HG02571 (cell line): ENCODE results near the gene SLC9B1.
"Not testable (repeated sequence)": the region's sequence is repeated elsewhere in the genome, so short reads cannot be mapped to it uniquely, and the experiment has no call there.

Source experiments
- ATAC-seq: cut with Tn5 transposase; IDR thresholded peaks from one replicate; pipeline ENCODE4 v1.9.1; 2021; ENCODE audit warnings: mild to moderate bottlenecking, moderate library complexity; ENCODE audit not compliant: unreplicated experiment

Gene SLC9B1

DNA sequence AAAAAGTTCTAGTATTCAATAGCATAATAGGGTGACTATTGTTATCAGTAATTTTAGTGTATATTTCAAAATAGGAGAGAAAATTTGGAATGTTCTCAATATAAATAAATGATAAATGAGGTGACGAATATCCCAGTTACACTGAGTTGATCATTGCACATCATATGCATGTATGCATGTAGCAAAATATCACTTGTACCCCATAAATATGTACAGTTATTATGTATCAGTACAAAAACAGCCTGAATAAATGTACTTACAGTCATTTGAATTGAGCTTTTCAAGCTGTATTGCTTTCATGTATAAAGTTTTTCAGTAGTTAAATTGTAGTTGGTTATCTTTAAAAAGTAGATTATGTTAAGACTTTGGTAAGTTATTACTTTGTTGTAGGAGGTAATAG is 138.2 kb downstream of the SLC9B1 start:
- no peak for ATAC-seq

DNA sequence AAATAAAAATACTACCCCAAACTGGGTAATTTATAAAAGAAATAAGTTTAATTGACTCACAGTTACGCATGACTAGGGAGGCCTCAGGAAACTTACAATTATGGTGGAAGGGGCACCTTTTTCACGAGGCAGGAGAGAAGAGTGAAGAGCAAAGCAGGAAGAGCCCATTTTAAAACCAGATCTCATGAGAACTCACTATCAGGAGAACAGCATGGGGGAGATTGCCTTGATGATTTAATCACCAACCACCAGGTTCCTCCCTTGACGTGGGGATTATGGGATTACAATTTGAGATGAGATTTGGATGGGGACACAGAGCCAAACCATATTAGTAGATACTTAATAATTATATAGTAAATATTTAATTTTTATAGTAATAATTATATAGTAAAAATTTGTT is 140.6 kb downstream of the SLC9B1 start:
- no peak for ATAC-seq

DNA sequence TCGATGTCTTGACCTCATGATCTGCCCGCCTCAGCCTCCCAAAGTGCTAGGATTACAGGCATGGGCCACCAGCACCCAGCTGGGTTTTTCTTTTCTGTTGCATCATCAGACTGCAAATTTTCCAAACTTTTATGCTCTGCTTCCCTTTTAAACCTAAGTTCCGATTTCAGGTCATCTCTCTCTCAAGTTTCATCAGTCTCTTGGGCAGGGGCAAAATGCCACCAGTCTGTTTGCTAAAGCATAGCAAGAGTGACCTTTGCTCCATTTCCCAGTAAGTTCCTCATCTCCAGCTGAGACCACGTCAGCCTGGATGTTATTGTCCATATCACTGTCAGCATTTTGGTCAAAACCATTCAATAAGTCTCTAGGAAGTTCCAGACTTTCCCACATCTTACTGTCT is 141.2 kb downstream of the SLC9B1 start:
- ATAC-seq = not testable (repeated sequence)

DNA sequence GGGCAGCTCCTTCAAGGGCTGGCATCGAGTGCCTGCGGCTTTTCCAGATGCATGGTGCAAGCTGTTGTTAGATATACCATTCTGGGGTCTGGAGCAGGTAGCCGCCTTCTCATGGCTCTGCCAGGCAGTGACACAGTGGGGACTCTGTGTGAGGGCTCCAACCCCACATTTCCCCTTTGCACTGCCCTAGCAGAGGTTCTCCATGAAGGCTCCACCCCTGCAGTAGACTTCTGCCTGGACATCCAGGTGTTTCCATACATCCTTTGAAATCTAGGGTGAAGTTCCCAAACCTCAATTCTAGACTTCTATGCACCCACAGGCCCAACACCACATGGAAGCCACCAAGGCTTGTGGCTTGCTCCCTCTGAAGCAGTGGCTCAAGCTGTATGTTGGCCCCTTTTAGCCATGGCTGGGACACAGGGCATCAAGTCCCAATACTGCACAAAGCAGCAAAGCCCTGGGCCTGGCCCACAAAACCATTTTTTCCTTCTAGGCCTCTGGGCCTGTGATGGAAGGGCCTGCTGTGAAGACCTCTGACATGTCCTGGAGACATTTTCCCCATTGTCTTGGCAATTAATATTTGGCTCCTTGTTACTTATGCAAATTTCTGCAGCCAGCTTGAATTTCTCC is 141.9 kb downstream of the SLC9B1 start:
- ATAC-seq = not testable (repeated sequence)

DNA sequence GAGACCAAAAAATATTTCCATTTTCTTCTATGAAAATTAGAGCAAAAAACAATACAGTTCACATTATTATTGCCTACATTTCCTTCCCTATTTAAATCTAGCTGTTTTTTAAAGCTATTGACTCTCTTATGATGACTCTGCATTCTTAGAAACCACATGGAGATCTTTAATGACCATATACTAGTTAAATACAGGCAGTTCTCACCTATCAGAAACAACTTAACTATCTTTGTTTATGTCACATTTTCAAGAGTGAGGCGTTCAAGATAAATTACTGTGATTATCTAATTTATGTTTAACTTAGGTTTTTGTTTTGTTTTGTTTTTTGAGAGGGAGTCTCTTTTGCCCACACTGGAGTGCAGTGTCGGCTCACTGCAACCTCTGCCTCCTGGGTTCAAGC is 147.7 kb downstream of the SLC9B1 start:
- ATAC-seq = no peak

DNA sequence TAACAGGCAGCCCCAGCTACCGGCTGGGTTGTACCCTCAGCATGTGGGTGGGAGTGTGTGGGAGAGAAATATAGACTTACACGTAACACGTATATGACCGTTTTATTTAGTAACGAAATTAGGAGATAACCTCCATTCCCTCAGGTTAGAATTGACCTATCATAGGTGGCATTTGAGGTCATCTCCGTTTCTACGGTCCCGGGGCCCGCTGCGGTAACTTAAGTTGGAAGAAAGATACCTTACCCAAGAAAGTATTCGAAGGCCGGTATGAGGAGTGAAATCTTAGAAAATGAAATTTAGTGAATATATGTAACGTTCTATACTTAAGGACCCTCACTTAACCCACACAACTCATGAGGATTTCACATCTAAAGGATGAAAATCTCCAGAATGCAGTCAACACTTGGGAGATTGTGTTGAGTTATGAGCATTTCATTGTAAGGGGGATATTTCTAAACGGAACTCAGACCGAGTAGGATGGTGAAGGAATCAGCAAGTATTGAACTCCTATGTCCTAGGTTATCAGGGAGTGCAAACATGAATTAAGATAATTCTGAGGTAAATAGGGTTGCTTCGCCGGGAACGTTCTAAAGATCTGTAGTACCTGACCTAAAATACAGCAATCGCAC is 149.8 kb downstream of the SLC9B1 start:
- ATAC-seq = peak; percentile 23

DNA sequence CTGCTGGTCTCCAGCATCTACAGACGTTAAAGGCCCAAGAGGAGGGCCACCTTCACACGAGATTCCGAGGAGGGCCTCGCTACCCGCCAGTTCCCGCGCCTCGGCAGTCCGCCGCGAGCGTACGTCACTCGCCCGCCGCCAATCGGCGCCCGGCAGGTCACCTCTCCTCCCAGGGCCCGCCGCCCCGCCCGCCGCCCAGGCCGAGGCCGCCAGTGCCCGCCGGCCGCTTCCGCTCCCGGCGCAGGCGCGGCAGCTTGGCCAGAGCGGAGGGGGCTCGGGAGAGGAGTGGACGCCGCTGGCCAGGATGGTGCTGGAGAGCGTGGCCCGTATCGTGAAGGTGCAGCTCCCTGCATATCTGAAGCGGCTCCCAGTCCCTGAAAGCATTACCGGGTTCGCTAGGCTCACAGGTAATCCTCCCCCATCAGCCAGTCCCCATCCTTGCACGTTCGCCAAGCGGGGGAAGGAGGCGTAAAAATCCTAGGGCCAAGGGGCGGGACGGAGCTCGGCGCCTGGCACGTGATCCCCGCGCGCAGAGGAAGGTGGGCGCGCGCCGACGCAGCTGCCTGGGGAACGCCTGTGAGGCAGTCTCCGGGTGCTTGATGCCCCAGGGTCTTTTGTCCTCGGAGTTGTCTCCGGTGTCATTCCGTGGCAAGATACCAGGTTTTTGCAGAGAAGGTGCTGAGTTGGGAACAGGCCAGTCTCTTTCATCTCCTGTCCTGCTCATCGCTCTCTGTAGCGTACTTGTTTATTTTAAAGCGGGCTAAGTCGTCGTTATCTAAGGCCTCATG is 150.5 kb downstream of the SLC9B1 start, which contains the start of gene CISD2:
TSS of gene CISD2 (plus strand) at position 212 of the 788 bp plus-strand sequence. CDS start at position 305, 93 bp downstream.
- ATAC-seq = peak; percentile 82

DNA sequence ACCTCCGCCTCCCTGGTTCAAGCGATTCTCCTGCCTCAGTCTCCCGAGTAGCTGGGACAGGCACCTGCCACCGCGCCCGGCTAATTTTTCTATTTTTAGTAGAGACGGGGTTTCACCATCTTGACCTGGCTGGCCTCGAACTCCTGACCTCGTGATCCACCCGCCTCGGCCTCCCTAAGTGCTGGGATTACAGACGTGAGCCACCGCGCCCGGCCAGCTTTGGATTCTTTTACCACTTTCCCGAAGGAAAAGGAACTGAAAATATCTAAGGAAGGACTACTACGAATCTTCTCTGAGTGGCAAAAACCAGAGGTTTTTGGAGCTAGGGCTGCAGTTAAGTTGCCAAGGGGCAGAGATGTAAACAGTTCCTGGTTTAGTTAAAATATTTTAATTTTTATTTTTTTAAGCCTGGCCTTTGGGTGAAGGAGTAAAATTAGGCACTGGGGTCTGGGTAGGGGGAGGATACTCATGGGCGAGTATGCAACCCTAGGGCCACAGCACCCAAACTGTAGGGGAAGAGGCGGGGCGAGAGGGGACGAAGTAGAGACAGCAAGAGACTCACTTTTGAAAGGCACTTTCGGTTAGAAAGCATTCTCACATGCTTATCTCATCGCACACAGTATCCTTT is 151.2 kb downstream of the SLC9B1 start:
- ATAC-seq = peak; percentile 50

DNA sequence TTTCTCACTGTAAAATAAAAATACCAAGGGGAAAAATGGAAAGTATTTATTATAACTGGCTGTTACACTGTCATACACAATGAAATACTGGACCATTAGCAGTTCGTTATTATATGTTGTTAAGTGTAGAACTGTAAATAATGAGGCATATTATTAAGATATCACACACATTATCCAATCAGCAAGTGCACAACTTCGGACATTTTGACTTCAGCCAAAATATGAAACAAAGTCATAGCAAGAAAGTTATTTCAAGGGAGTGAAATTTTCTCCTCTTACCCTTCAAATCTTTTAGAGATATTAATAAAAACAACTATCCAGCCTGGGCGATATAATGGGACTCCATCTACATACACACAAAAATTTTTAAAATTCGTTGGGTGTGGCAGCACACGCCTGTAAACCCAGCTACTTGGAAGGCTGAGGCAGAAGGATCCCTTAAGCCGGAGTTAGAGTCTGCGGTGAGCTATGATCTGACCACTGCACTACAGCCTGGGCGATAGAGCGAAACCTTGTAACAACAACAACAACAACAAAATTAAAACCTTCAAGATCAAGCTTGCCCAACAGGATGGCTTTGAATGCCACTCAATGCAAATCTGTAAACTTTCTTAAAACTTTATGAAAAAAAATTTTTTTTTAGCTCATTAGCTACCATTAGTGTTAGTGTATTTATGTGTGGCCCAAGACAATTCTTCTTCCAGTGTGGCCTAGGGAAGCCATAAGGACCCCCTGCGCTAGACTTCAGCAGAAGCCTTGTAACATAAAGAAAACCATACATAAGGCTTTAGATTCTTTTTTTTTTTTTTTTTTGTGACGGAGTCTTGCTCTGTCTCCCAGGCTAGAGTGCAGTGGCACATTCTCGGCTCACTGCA is 152.0 kb downstream of the SLC9B1 start:
- ATAC-seq = no peak

DNA sequence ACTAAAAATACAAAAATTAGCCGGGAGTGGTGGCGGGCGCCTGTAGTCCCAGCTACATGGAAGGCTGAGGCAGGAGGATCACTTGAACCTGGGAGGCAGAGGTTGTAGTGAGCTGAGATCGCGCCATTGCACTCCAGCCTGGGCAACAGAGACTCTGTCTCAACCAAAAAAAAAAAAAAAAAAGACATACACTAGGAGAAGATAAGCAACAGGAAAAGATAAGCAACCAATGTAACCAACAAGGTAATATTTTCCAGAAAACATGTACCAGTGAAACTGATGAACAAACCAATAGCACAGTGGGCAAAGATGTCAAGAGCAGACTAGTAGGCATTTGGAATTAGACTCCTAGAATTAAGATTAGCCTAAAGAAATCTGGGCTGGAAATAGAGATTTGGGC is 154.2 kb downstream of the SLC9B1 start:
- ATAC-seq = not testable (repeated sequence)

DNA sequence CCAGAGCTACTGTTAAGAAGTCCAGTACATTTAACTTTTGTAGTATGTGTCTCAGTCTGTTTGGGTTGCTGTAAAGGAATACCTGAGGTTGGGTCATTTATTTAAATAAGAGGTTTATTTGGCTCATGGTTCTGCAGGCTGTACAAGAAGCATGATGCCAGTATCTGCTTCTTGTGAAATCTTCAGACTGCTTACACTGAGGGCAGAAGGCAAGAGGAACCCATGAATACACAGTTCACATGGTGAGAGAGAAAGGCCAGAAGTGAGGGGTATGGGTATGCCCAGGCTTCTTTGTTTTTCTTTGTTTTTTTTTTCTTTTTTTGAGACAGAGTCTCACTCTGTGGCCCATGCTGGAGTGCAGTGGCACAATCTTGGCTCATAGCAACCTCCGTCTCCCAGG is 156.8 kb downstream of the SLC9B1 start:
- no peak for ATAC-seq

DNA sequence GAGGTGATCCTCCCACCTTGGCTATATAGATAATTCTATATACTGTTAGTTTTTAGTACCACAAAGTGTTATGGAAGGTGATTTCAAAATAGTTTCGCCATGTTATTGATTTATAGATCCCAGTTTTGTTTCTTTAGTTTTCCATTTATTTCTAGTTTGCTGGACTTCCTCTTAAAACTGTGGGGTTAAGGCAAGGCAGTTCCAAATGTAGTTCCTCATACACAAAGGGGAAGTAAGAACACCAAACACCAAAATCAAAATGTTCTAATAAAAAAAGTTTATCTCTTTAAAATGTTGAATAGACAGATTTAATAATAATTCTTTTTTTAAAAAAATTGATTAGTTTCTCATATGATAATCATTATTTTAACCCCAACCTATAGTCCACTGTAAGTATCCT is 157.5 kb downstream of the SLC9B1 start:
- ATAC-seq = no peak

DNA sequence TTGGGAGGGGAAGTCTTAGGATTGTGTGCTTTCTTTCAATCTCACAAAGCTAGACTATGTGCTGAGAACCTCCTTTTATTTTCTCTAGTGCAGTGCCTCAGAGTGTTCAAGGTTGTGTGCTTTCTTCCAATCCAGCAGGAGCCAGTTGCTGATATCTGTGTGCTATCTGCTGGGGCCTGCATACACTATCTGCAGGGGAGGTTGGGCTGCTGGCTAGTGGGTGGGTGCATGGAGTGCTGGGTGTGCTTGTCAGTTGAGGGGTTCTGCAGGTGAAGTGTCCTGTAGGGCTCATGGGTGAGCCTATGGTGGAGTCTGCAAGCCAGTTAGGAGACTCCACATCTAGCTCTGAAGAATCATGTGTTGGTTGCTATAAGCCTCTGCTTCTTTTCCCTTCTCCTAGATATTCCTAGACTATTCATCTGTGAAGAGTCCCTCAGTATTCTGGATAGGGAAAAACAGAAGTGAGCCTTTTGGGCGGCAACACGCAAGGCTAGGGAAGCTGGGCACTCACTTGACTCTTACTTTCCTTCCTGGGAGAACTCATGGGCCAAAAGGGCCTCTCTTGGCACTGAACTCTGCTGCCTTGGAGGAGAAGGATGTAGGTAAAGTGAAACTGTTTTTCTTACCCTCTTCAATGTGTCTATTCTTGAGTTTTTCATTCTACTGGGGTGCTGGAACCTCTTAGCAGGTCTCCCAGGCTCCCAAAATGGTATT is 158.7 kb downstream of the SLC9B1 start:
- ATAC-seq = no peak

DNA sequence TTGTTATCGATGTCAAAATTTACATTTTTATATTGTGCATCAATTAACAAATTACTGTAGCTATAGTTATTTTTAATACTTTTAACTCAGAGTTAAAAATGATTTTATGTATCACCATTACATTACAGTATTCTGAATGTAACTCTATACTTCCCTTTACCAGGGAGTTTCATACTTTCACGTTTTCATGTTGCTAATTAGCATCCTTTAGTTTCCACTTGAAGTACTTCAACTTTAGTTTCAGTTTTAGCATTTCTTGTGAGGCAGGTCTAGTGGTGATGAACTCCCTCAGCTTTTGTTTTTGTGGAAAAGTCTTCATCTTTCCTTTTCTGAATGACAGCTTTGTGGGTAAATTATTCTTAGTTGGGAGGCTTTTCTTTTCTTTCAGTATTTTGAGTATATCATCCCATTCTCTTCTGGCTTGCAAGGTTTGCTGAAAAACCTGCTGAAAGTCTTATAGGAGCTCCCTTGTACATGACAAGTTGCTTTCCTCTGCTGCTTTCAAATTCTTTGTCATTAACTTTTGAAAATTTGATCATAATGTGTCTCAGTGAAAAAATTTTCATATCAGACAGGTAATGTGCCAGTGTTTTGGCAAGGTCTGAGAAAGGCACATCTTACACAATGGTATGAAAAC is 160.6 kb downstream of the SLC9B1 start:
- ATAC-seq = no peak
